ENCODE results near the gene CDKN3.

GRCh38 chr14:54385556-54385955 lies 11.3 kb upstream of the CDKN3 start:
- no peak for TF ChIP-seq CTCF (IDR thresholded peaks at IDR 0.05; ENCODE audit: insufficient read depth, low read length)
- no peak for TF ChIP-seq POLR2AphosphoS5 (IDR thresholded peaks at IDR 0.05; ENCODE audit: low read depth)

All from HL-60 (cell line).